Duodenal mucosa (tissue), 2 donors: Measurements from ENCODE around the gene ZNF473.

Experiments
- H3K27ac ChIP-seq: one replicate; pipeline ENCODE4 v1.7.0; 2013; ENCODE audit warnings: low read depth, low read length
- H3K27me3 ChIP-seq, 2 donors: one replicate each; pipeline ENCODE4 v1.7.0; 2013; ENCODE audit warnings: low read length in 2 of 2, control low read depth in 1 of 2; ENCODE audit not compliant: insufficient read depth in 2 of 2, control insufficient read depth in 1 of 2
- H3K36me3 ChIP-seq, 2 donors: one replicate each; pipeline ENCODE4 v1.7.0; 2013; ENCODE audit warnings: low read length in 2 of 2, control low read depth in 1 of 2; ENCODE audit not compliant: insufficient read depth in 2 of 2, control insufficient read depth in 1 of 2
- H3K4me1 ChIP-seq, 2 donors: one replicate each; pipeline ENCODE4 v1.7.0; 2013; ENCODE audit warnings: low read length in 2 of 2, control low read depth in 1 of 2; ENCODE audit not compliant: insufficient read depth in 2 of 2, control insufficient read depth in 1 of 2
- H3K4me3 ChIP-seq, 2 donors: one replicate each; pipeline ENCODE4 v1.7.0; 2013; ENCODE audit warnings: low read length in 2 of 2, low read depth in 1 of 2
- H3K9ac ChIP-seq, 2 donors: one replicate each; pipeline ENCODE4 v1.7.0; 2013; ENCODE audit warnings: low read length in 2 of 2, low read depth in 1 of 2
- H3K9me3 ChIP-seq, 2 donors: one replicate each; pipeline ENCODE4 v1.7.0; 2013; ENCODE audit warnings: low read length in 2 of 2, control low read depth in 1 of 2; ENCODE audit not compliant: control insufficient read depth in 1 of 2

The ZNF473 gene

DNA sequence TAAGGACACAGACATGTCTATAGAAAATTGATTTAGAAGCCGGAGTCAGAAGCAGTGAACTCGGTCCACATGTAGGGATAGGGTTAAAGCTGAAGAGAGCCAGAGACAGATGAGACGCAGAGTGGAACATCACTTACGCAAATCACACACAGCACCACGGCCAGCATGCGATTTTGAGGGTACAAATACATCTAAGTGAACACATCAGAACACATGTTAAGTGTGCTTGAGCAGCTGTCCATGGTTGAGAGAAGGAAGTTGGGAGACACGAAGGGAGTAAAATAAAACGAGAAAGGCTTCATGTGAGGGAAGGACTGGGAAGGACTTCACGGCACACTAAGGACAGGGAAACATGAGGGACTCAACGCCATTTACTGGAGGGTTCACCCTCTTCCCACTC is 39.5 kb upstream of the ZNF473 start:
- Histone ChIP-seq H3K27me3 (no peaks in the 10 kb centered on the region), H3K9ac (no peak overlapping the region), H3K4me1 (no peaks in the 10 kb centered on the region), H3K27ac (no peak overlapping the region), H3K4me3 (no peak overlapping the region), H3K36me3 (peaks cover 50 to 81% of the 10 kb centered on the region in 2 donors), H3K9me3 (no peaks in the 10 kb centered on the region)

DNA sequence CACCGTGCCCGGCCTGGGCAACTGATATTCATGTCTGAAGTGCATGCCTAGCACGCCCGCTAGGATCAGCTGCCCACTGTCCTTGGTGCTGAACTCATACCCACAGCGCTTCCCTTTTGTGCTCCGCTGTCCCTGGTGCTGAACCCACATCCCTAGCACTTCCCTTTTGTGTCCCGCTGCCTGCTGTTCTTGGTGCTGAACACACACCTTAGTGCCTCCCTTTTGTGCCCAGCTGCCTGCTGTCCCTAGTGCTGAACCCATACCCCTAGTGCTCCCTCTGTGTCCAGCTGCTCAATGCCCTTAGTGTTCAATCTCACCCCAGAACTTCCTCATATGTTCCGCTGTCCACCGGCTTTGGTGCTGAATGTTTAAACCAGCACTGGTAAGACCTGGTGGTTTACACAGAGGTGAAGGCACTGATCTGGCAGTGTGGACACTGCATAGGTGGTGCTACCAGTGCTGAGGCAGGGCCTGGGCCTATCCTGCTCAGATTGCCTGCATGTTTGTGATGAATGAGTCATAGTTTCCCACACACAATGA is 38.6 kb upstream of the ZNF473 start:
- H3K27me3 ChIP-seq, result no peaks in the 10 kb centered on the region
- H3K27ac ChIP-seq, result no peak overlapping the region
- no peaks in the 10 kb centered on the region for H3K9me3 ChIP-seq
- no peak overlapping the region for H3K9ac ChIP-seq
- no peak overlapping the region for H3K4me3 ChIP-seq
- no peaks in the 10 kb centered on the region for H3K4me1 ChIP-seq
- H3K36me3 ChIP-seq, result peaks cover 47 to 82% of the 10 kb centered on the region in 2 donors

DNA sequence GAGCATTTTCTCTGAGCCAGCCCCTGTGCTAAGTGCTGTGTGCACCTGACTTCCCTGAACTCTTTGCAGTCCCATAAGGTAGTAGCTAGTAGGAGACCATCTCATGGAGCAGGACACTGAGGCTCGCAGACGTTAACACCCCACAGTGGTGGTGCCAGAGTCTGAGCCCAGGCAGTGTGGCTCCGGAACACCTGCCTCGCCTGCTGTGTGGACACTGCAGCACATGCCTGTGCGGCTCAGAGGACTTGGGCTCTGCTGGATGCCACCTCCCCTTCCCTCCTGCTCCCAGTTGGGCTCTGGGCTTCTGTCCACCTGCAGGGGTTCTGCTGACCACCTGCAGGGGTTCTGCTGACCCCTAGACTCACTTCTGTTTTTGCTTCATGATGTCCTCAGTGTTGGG is 37.8 kb upstream of the ZNF473 start:
- H3K36me3 ChIP-seq, result peaks cover 54 to 84% of the 10 kb centered on the region in 2 donors
- H3K27ac ChIP-seq, result no peak overlapping the region
- H3K9ac ChIP-seq, result no peak overlapping the region
- no peak overlapping the region for H3K4me3 ChIP-seq
- H3K9me3 ChIP-seq, result no peaks in the 10 kb centered on the region
- no peaks in the 10 kb centered on the region for H3K4me1 ChIP-seq
- H3K27me3 ChIP-seq, result no peaks in the 10 kb centered on the region

DNA sequence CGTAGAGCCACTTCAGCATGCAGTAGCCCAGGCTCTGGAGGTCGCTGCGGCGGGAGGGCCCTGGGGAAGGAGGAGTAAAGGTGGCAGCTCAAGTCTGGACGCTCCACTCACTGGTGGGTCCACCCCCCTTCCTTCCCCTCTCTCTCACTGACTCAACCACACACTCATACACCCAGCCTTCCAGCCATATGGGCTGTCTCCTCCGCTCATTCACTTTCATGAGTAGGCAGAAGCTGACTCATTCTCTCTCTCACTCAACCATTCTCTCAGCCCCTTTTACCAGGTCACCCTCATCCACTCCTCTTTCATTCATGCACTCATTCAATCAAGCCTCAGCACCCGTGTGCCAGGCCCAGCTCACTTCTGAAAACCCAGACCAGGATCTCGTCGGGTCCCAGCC is 37.4 kb upstream of the ZNF473 start:
- Histone ChIP-seq H3K36me3 (peaks cover 51 to 87% of the 10 kb centered on the region in 2 donors), H3K27ac (no peak overlapping the region), H3K9me3 (no peaks in the 10 kb centered on the region), H3K27me3 (no peaks in the 10 kb centered on the region), H3K4me3 (no peak overlapping the region), H3K9ac (no peak overlapping the region), H3K4me1 (no peaks in the 10 kb centered on the region)

DNA sequence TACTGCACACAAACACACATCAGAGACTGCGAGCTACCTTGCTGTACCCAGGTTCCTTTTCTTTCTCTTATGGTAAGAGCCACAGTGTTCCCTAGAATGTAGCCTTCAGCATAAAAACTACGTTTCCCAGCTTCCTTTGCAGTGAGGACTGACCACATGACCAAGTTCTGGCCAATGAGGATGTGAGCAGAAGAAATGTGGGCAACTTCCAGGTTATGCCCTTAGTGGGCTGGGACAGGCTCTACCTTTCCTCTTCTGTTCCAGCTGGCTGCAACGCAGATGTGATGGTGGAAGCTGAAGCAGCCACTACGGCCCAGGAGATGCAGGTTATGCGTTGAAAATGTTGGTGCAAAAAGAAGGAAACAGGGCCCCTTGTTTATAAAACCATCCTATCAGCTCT is 28.1 kb upstream of the ZNF473 start:
- no peak overlapping the region for H3K4me3 ChIP-seq
- no peaks in the 10 kb centered on the region for H3K27me3 ChIP-seq
- no peak overlapping the region for H3K9ac ChIP-seq
- H3K4me1 ChIP-seq, result no peaks in the 10 kb centered on the region
- H3K27ac ChIP-seq, result no peak overlapping the region
- no peaks in the 10 kb centered on the region for H3K9me3 ChIP-seq
- H3K36me3 ChIP-seq, result peaks cover 34 to 88% of the 10 kb centered on the region in 2 donors

DNA sequence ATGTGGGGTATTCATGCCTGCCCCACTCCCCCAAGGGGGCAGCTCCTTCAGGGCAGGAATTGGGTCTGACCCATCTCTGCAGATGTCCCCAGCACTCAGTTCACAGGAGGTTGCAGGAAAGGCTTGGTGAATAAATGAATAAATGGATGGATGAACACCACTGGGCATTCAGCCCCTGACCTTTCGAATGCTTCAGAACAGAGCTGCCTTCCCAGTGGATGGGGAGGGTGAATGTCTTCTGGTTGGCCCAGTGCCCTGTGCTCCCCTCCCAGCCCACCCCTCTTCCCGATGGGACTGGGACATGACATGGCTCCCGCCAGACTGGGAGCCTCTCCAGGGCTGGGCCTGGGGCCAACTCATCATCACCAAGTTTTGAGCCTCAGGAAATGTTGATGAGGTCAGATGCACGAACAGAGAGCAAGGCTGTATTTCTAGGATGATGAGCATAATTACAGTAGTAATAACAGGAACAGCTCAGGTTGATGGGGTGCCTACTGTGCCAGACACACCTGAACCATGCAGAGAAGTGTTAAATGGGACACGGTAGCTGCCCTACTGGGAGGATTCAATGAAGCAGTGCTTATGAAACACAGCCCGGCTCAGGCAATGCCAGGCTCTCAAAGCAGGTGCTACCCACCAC is 26.3 kb upstream of the ZNF473 start:
- Histone ChIP-seq H3K9ac (no peak overlapping the region), H3K27me3 (no peaks in the 10 kb centered on the region), H3K9me3 (no peaks in the 10 kb centered on the region), H3K36me3 (peaks cover 38 to 88% of the 10 kb centered on the region in 2 donors), H3K27ac (no peak overlapping the region), H3K4me1 (peaks cover 0 to 5% of the 10 kb centered on the region in 2 donors), H3K4me3 (no peak overlapping the region)

DNA sequence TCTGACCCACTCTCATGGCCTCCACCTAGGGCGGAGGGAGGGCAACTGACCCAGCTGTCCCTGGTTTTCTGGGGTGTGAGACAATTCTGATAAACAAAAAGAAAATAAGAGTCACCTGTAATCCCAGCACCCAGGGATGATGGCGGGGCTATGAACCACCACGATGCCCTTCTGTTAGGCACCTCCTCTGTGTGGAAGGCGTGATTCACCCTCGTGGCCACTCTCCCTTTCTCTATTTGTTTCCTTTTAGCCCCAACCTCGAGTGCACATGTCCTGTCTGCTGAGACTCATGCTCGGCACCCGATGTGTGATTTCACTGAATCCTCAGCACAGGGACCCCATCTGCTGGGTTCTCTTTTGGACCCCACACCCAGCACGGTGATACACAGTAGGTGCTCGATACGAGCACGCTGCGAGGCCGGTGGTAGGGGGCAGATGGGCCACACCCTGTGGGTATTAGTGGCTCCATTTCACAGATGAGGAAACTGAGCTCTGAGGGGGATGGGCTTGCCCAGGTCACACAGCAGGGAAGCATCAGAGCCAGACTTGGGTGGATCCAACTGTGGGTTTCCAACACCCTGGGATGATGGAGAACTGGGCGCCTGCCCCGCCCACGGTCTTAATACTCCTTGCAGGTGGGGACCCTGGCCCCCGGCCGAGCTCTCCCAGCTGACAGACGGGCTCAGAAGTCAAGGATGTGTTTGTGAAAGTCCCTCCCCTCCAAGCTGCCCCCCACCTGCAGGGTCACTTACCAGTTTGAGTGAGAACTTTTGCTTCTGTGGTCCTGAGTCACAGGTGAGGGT is 25.6 kb upstream of the ZNF473 start:
- Histone ChIP-seq H3K9me3 (no peaks in the 10 kb centered on the region), H3K27ac (no peak overlapping the region), H3K4me1 (peaks cover 0 to 6% of the 10 kb centered on the region in 2 donors), H3K9ac (no peak overlapping the region), H3K27me3 (no peaks in the 10 kb centered on the region), H3K4me3 (no peak overlapping the region), H3K36me3 (peaks cover 39 to 87% of the 10 kb centered on the region in 2 donors)

DNA sequence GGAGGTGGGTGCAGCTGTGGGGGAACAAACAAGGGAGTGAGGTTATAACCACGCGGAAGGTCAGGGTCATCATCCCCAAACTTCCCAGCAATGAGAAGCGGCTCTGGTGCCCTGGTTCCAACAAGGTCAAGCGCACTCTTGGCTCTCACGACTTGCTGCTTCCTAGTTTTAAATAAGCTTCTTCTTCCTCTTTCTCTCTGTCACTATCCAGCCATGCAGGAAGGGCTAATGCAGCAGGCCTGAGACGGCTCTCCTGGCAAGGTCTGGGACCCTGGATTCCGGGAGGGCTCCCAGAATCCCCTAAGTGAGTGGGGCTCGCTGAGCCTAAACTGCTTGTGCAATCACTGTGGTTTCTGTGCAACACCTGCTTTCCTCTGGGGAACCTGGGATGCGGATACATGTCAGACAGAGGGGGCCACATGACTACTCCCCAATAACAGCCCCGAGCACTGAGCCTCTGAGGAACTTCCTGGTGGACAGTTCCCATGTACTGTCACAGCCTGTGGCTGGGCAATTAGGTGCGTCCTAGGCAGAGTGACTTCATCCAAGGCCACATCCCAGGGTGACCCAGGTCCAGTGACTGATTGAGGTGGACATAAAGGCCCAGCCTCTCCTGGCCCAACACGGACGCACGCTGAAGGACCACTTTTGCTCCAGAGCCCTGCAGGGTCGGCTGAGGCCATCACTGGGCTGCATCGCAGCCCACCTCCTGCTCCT is 24.8 kb upstream of the ZNF473 start:
- Histone ChIP-seq H3K27ac (no peak overlapping the region), H3K36me3 (peaks cover 41 to 88% of the 10 kb centered on the region in 2 donors), H3K9ac (no peak overlapping the region), H3K4me1 (peaks cover 0 to 6% of the 10 kb centered on the region in 2 donors), H3K4me3 (no peak overlapping the region), H3K9me3 (no peaks in the 10 kb centered on the region), H3K27me3 (no peaks in the 10 kb centered on the region)

DNA sequence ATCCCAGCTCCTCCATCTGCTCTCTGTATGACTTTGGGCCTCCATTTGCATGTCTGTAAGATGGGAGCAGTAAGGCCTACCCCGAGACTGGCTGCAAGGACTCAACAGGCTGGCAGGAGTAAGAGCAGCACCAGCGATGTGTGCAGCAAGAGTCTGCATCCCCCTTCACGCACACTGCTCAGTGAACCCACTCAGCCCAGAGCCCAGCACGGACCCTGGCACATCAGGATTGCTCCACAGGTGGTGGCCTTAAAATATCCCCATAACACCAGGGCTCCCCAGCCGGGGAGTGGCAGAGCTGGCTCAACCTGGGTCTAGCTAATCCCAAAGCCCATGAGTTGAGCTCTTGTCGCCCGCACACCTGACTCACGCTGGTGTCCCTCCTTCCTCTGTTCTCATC is 24.0 kb upstream of the ZNF473 start:
- peaks cover 0 to 6% of the 10 kb centered on the region in 2 donors for H3K4me1 ChIP-seq
- no peaks in the 10 kb centered on the region for H3K27me3 ChIP-seq
- H3K9ac ChIP-seq, result no peak overlapping the region
- no peak overlapping the region for H3K27ac ChIP-seq
- no peak overlapping the region for H3K4me3 ChIP-seq
- H3K9me3 ChIP-seq, result no peaks in the 10 kb centered on the region
- peaks cover 43 to 88% of the 10 kb centered on the region in 2 donors for H3K36me3 ChIP-seq
